ENCODE results near the gene MYL11.
"Not testable (repeated sequence)": the region's sequence is repeated elsewhere in the genome, so short reads cannot be mapped to it uniquely, and the experiment has no call there.

The MYL11 gene

GRCh38 chr16:30371248-30371816, 3.3 kb upstream of the MYL11 start:
- DNase-seq, result no peak

DNA sequence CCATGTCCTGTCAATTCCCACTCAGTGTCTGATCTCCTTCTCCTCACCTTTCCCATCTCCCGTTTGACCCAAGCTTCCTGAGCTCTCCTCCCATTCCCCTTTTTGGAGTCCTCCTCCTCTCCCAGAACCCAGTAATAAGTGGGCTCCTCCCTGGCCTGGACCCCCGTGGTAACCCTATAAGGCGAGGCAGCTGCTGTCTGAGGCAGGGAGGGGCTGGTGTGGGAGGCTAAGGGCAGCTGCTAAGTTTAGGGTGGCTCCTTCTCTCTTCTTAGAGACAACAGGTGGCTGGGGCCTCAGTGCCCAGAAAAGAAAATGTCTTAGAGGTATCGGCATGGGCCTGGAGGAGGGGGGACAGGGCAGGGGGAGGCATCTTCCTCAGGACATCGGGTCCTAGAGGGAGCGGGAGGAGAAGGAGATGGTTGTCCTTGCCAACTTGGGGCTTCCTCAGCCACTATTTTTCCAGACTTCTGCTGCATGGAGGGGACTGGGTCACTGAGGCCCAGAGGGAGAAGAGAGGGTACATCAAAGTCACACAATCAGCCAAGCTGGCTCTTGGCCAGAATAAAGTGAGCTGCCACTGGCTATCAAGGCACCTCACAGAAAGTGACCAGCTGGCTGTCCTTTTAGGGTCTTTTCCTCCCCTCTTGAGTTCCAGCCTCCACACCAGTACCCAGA, 2.4 kb upstream of the MYL11 start:
- no peak for DNase-seq

GRCh38 chr16:30372725-30373124, 1.9 kb upstream of the MYL11 start:
- no peak for DNase-seq

DNA sequence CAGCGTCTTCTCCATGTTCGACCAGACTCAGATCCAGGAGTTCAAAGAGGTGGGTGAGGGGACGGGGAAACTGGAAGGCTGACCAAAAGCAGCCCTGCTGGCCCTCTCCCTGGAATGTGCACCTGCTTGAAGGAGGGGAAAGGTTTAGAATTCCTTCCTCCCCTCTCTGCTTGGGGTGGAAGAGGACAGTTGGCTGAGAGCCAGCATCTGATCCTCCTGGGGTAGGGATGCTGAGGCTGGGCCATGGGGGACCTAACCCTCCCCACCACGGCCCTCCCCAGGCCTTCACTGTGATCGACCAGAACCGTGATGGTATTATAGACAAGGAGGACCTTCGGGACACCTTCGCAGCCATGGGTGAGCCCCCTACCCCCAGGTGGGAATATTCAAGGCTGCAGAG, 1.3 kb downstream of the MYL11 start:
- DNase-seq, result no peak

DNA sequence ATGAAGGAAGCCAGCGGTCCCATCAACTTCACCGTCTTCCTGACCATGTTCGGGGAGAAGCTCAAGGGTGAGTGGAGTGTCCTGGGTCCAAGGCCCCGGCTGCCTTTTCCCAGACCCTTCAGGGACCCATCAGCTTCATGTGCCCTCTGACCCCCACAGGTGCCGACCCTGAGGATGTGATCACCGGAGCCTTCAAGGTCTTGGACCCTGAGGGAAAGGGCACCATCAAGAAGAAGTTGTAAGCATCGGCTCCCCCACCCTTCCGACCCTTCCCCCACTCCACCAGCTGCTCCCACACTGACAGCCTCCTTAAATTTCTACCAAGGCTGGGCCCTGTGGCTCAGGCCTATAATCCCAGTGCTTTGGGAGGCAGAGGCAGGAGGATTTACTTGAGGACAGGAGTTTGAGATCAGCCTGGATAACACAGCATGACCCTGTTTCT, 1.9 kb downstream of the MYL11 start:
- no peak for DNase-seq

DNA sequence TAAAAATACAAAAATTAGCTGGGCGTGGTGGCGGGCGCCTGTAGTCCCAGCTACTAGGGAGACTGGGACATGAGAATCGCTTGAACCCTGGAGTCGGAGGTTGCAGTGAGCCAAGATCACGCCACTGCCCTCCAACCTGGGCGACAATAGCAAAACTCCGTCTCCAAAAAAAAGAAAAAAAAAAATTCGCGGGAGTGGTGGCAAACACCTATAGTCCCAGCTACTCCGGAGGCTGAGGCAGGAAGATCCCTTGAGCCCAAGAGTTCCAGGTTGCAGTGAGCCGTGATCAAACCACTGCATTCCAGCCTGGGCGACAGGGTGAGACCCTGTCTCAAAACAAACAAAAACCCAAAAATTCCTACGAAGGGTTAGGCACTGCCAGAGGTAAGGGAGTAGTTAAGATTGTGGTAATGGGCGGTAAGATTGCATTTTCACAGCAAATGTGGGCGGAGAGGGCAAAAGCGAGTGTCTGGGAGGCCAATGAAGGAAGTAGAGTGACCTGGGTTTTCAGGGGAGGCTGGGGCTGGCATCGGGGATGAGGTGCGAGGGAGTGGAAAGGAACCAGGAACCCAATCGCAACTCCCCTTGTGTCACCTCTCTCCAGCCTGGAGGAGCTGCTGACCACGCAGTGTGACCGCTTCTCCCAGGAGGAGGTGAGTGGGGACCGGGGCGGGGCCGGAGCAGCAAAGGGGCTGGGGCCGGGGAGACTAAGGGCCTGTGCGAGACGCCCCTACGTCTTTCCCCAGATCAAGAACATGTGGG, 2.6 kb downstream of the MYL11 start:
- peak; percentile 72 for DNase-seq

GRCh38 chr16:30377812-30378235, 3.2 kb downstream of the MYL11 start:
- DNase-seq, result peak; percentile 94

GRCh38 chr16:30378236-30379157, 3.9 kb downstream of the MYL11 start:
- peak; percentile 99 for DNase-seq

DNA sequence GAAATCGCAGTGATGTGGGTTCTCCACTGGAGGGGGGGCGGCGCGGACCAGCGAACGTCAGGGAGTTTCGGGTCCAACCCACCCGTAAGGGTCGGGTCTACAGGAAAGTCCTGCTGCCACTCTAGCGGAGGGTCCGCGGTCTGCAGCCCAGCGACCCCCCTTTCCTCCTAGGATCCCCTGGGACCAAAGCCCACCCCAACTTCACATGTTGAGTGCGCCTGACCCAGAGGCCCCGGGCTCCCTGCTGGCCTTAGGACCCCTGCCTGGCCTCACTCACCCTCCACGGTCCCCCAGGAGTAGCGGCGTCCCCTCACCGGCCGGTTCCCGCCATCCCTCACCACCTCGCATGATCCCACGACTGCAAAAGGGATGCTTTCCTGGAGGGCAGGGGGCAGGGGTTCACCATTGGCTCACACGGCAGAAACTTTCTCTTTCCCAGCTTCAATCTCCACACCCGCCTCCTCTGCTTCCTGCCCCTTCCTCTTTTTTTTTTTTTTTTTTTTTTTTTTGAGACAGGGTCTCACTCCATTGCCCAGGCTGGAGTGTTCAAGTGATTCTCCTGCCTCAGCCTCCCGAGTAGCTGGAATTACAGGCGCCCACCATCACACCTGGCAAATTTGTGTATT, 4.7 kb downstream of the MYL11 start:
- no peak for DNase-seq

DNA sequence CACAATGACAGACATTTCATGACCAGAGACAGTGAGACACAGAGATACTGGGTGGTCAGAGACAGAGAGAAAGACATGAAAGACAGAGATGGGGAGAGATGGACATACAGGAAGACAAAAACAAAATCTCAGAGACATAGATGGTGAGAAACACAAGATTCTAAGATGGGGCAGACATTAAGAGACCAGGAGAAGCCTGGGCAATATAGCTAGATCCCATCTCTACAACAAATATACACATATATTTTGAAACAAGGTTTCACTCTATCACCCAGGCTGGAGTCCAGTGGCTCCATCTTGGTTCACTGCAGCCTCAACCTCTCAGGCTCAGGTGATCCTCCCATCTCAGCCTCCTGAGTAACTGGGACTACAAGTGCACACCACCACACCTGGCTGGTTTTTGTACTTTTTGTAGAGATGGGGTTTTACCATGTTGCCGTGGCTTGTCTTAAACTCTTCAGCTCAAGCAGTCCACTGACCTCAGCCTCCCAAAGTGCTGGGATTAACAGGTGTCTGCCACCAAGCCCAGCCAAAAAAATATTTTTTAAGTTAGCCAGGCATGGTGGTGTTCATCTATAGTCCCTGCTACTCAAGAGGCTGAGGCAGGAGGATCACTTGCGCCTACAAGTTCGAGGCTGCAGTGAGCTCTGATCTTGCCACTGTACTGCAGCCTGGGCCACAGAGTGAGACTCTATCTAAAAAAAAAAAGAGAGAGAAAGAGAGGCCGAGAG, 5.6 kb downstream of the MYL11 start:
- no peak for DNase-seq

DNA sequence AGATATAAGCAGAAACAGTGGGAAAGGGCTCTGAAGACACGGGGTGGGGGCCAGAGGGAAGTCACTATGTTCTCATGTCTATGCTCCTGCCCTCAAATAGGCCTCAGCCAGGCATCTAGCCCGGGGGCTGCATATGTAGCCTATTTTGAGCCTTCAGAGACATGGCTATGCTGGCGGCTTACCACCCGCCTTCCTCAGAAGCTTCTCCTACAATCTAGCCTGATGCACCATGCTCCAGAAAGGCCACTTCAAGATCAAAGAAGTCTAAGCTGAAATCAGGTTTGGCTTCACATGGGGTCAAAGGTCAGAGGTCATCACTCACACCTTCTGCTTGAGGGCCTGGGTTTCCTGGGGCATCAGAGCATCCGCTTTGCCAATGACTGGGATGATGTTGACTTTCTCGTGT, 6.2 kb downstream of the MYL11 start:
- DNase-seq, result no peak

DNA sequence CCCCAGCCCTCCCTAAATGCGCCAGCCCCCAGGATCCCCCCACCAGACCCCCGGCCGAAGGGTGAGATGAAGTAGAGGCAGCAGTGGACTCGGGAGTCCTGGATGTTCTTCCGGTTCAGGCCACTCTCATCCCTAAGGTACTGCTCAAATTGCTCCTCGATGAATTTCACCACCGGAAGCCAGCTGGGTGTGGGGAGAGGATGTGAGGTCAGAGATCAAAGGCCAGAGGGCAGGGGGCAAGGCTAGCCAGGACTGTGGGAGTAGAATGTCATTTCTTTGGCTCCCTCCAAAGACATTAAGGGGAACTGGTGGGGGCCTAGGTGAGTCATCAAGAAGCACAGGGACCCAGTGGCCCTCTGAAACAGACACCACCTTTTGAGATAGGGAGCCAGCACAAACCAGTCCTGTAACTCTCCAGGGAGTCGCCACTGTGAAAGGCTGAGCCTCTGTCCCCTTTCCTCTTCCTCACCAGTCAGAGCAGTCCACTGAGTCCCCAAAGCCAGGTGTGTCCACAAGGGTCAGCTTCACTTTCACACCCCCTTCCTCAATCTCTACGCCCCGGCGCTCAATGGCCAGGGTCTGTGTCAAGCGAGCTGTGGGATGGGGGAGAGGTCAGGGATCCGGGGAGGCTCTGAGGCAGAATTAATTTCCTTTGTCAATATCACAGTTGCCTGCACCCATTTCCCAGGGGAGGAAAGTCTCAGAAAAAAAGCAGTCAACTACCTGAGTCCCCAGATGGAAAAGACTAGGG, 6.9 kb downstream of the MYL11 start:
- peak; percentile 41 for DNase-seq

DNA sequence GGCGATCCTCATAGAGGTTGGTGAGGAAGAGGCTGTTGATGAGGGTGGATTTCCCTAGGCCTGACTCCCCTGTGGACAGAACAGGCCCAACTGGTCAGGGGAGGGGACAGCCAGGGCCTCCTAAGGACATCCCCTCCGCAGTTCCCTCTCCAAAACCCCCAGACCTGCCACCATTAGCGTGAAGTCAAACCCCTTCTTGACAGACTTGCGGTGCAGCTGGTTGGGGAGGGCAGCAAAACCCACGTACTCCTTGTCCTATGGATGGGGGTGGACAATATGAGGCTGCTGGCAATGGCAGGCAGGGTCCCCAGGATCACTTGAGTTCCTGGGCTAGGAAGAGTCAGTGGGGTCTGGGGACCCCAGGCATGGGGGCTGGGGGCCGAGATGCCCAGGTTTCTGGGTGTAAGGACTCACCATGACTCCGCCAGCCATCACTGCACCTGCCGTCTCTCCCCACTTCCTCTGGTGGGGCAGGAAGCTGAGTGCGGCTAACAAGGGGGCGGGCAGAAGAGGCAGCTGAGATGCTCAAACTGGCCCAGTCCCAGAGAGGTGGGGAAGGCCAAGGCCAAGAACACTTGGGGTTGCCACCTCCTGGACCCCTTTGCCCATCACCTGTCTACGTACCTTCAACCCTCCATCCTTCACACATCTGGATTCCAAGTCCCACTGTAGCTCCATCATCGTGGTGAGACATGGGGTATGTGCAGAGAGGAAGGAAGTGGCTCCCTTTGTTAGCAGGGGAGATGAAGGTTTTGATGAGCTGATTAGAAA, 7.7 kb downstream of the MYL11 start, which contains the start of gene SEPTIN1:
TSS of gene SEPTIN1 (minus strand) at position 451 of the 771 bp plus-strand sequence. CDS start at position 432, 19 bp downstream.
- peak; percentile 46 for DNase-seq

DNA sequence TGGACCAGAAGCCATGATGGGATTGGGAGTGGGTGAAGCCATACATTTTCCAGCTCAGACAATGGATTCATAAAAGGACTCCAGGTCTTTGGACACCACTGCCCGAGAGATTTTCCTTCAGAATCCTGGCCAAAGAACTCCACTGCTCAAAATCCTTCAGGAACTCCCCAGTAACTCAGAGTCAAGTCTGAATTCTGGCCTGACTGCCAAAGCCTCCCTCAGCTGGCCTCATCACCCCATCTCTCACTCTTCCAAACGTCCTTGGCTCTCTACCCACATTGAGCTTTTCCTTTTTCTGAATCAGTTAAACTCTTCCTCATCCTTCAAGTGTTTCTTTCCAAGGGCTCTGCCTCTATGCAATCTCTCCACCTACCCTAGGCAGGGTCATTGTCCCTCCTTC, 8.9 kb downstream of the MYL11 start:
- no peak for DNase-seq

GRCh38 chr16:30394592-30395154, 20.1 kb downstream of the MYL11 start:
- DNase-seq, result peak; percentile 51

GRCh38 chr16:30395155-30395991, 20.8 kb downstream of the MYL11 start, which contains the start of gene ZNF48:
ZNF48 (plus strand) TSS chr16:30395420; CDS start chr16:30395795, 375 bp downstream.
- peak; percentile 86 for DNase-seq

GRCh38 chr16:30395992-30396585, 21.5 kb downstream of the MYL11 start:
- DNase-seq, result peak; percentile 57

GRCh38 chr16:30396627-30397026, 22.0 kb downstream of the MYL11 start:
- DNase-seq, result not testable (repeated sequence)
